Measurements from ENCODE around the gene MGMT. TPM values are rescaled to one million over a fixed set of nuclear protein-coding genes. Genes with fewer than 3 reads are reported as not detected.

The MGMT gene
- total RNA-seq, 1 donor from 2014 or later: 13.9 TPM

GRCh38 chr10:129500617-129501339, 33.7 kb downstream of the MGMT start:
- no peaks in the 10 kb centered on the region for H3K27me3 Mint-ChIP-seq (ENCODE audit: low read depth)
- TF ChIP-seq CTCF (IDR thresholded peaks at IDR 0.05): no peak
- peaks cover 12% of the 10 kb centered on the region for H3K9me3 Mint-ChIP-seq (ENCODE audit: low read depth)
- H3K4me1 Mint-ChIP-seq (ENCODE audit: low read depth): no peaks in the 10 kb centered on the region
- no peak for DNase-seq (ENCODE audit: low spot score)
- no peak overlapping the region for H3K27ac Mint-ChIP-seq (ENCODE audit: unreplicated experiment)
- no peak overlapping the region for H3K4me3 Mint-ChIP-seq (ENCODE audit: unreplicated experiment)
- H3K36me3 Mint-ChIP-seq (ENCODE audit: low read depth): peaks cover 7% of the 10 kb centered on the region

GRCh38 chr10:129501652-129502436, 34.8 kb downstream of the MGMT start:
- H3K36me3 Mint-ChIP-seq (ENCODE audit: low read depth): peaks cover 7% of the 10 kb centered on the region
- no peak overlapping the region for H3K4me3 Mint-ChIP-seq (ENCODE audit: unreplicated experiment)
- DNase-seq (ENCODE audit: low spot score): no peak
- peaks cover 12% of the 10 kb centered on the region for H3K9me3 Mint-ChIP-seq (ENCODE audit: low read depth)
- H3K27ac Mint-ChIP-seq (ENCODE audit: unreplicated experiment): no peak overlapping the region
- no peaks in the 10 kb centered on the region for H3K4me1 Mint-ChIP-seq (ENCODE audit: low read depth)
- TF ChIP-seq CTCF (IDR thresholded peaks at IDR 0.05): no peak
- no peaks in the 10 kb centered on the region for H3K27me3 Mint-ChIP-seq (ENCODE audit: low read depth)

GRCh38 chr10:129502448-129502847, 35.4 kb downstream of the MGMT start:
- Mint-ChIP-seq H3K9me3 (ENCODE audit: low read depth) (peaks cover 12% of the 10 kb centered on the region), H3K27ac (ENCODE audit: unreplicated experiment) (no peak overlapping the region), H3K36me3 (ENCODE audit: low read depth) (peaks cover 7% of the 10 kb centered on the region), H3K4me1 (ENCODE audit: low read depth) (no peaks in the 10 kb centered on the region), H3K27me3 (ENCODE audit: low read depth) (no peaks in the 10 kb centered on the region), H3K4me3 (ENCODE audit: unreplicated experiment) (no peak overlapping the region)
- TF ChIP-seq CTCF (IDR thresholded peaks at IDR 0.05): no peak
- no peak for DNase-seq (ENCODE audit: low spot score)

- no peaks in the 10 kb centered on the region for H3K27me3 Mint-ChIP-seq (ENCODE audit: low read depth)
- H3K9me3 Mint-ChIP-seq (ENCODE audit: low read depth): peaks cover 4% of the 10 kb centered on the region
- no peak for TF ChIP-seq CTCF (IDR thresholded peaks at IDR 0.05)
- no peak overlapping the region for H3K4me3 Mint-ChIP-seq (ENCODE audit: unreplicated experiment)
- no peak overlapping the region for H3K27ac Mint-ChIP-seq (ENCODE audit: unreplicated experiment)
- H3K36me3 Mint-ChIP-seq (ENCODE audit: low read depth): no peaks in the 10 kb centered on the region
- DNase-seq (ENCODE audit: low spot score): no peak
- H3K4me1 Mint-ChIP-seq (ENCODE audit: low read depth): no peaks in the 10 kb centered on the region
Measured at GRCh38 chr10:129505500-129506075, 38.5 kb downstream of the MGMT start.

GRCh38 chr10:129506101-129506797, 39.2 kb downstream of the MGMT start:
- no peak for DNase-seq (ENCODE audit: low spot score)
- Mint-ChIP-seq H3K4me1 (ENCODE audit: low read depth) (no peaks in the 10 kb centered on the region), H3K9me3 (ENCODE audit: low read depth) (peaks cover 4% of the 10 kb centered on the region), H3K27ac (ENCODE audit: unreplicated experiment) (no peak overlapping the region), H3K4me3 (ENCODE audit: unreplicated experiment) (no peak overlapping the region), H3K36me3 (ENCODE audit: low read depth) (no peaks in the 10 kb centered on the region), H3K27me3 (ENCODE audit: low read depth) (no peaks in the 10 kb centered on the region)
- no peak for TF ChIP-seq CTCF (IDR thresholded peaks at IDR 0.05)

Data from chondrocyte (in vitro differentiated cells).